GM23248 (cell line): ENCODE results near the gene TEX9.

Source experiments
- EZH2 ChIP-seq: fragments of 200-600 bp; sonication (generic); IDR thresholded peaks from 2 replicates; pipeline ENCODE4 v1.6.1; 2018; ENCODE audit warnings: antibody characterized with exemption, mild to moderate bottlenecking; ENCODE audit not compliant: insufficient read depth, poor library complexity, severe bottlenecking
- EZH2phosphoT487 ChIP-seq: fragments of 200-600 bp; sonication (generic); IDR thresholded peaks from 2 replicates; pipeline ENCODE4 v1.6.1; 2018; ENCODE audit warnings: antibody characterized with exemption, moderate library complexity, mild to moderate bottlenecking, low read depth; ENCODE audit not compliant: insufficient read depth

GRCh38 chr15:56393277-56393676 is 28.1 kb downstream of the TEX9 start:
- TF ChIP-seq EZH2 (no peak), EZH2phosphoT487 (no peak)
